ENCODE measurements around the gene SMIM30. TPM values are rescaled to one million over a fixed set of nuclear protein-coding genes. Genes with fewer than 3 reads are reported as not detected.

SMIM30 gene
- total RNA-seq, 2 experiments from 2014 or later, result 2.7 to 3.5 TPM

- peaks cover 12% of the 10 kb centered on the region for H3K4me1 Mint-ChIP-seq (ENCODE audit: low read depth)
- no peak overlapping the region for H3K27ac Mint-ChIP-seq
These were observed 34.4 kb downstream of the SMIM30 start for GRCh38 chr7:113083816-113084495.

GRCh38 chr7:113083132-113083815, 35.1 kb downstream of the SMIM30 start:
- POLR2A ChIA-PET, result no interaction called here
- intact Hi-C loops (cut with DNase I, micrococcal nuclease), result no loop called here
- no peaks in the 10 kb centered on the region for H3K36me3 Mint-ChIP-seq (ENCODE audit: low read depth)
- H3K27ac Mint-ChIP-seq, result no peak overlapping the region
- H3K9me3 Mint-ChIP-seq, result no peaks in the 10 kb centered on the region
- CTCF ChIA-PET, result no interaction called here
- Histone ChIP-seq H3K27ac (ENCODE audit: low read depth in 1 of 2, low read length in 2 of 2) (no peak overlapping the region), H3K27me3 (ENCODE audit: control insufficient read depth in 1 of 2, insufficient read depth in 2 of 2, low read length in 2 of 2) (peaks cover 23 to 55% of the 10 kb centered on the region in 2 experiments), H3K4me1 (ENCODE audit: insufficient read depth, low read length) (peaks cover 10% of the 10 kb centered on the region), H3K36me3 (ENCODE audit: insufficient read depth, low read length) (no peaks in the 10 kb centered on the region), H3K9me3 (ENCODE audit: control insufficient read depth in 1 of 2, insufficient read depth in 1 of 2, low read length in 2 of 2) (no peaks in the 10 kb centered on the region), H3K4me3 (ENCODE audit: low read length) (no peak overlapping the region)
- H3K4me3 Mint-ChIP-seq, result no peak overlapping the region
- DNase-seq (no peak), ATAC-seq (ENCODE audit: poor library complexity) (no peak)
- peaks cover 78% of the 10 kb centered on the region for H3K27me3 Mint-ChIP-seq
- peaks cover 12% of the 10 kb centered on the region for H3K4me1 Mint-ChIP-seq (ENCODE audit: low read depth)
- no peak for TF ChIP-seq CTCF (IDR thresholded peaks at IDR 0.05)

More at GRCh38 chr7:113083816-113084495, 34.4 kb downstream of the SMIM30 start:
- no peaks in the 10 kb centered on the region for H3K36me3 Mint-ChIP-seq (ENCODE audit: low read depth)
- H3K27me3 Mint-ChIP-seq, result peaks cover 85% of the 10 kb centered on the region
- no peak overlapping the region for H3K4me3 Mint-ChIP-seq
- H3K27ac ChIP-seq (ENCODE audit: low read depth in 1 of 2, low read length in 2 of 2), result no peak overlapping the region
- no peak for DNase-seq
- H3K27me3 ChIP-seq (ENCODE audit: control insufficient read depth in 1 of 2, insufficient read depth in 2 of 2, low read length in 2 of 2), result peaks cover 23 to 62% of the 10 kb centered on the region in 2 experiments
- peaks cover 10% of the 10 kb centered on the region for H3K4me1 ChIP-seq (ENCODE audit: insufficient read depth, low read length)
- no peak overlapping the region for H3K4me3 ChIP-seq (ENCODE audit: low read length)
- POLR2A ChIA-PET, result no interaction called here
- H3K36me3 ChIP-seq (ENCODE audit: insufficient read depth, low read length), result no peaks in the 10 kb centered on the region
- no peak for ATAC-seq (ENCODE audit: poor library complexity)
- H3K9me3 Mint-ChIP-seq, result no peaks in the 10 kb centered on the region
- CTCF ChIA-PET, result no interaction called here
- intact Hi-C loops (cut with DNase I, micrococcal nuclease), result no loop called here
- no peaks in the 10 kb centered on the region for H3K9me3 ChIP-seq (ENCODE audit: control insufficient read depth in 1 of 2, insufficient read depth in 1 of 2, low read length in 2 of 2)
- TF ChIP-seq CTCF (IDR thresholded peaks at IDR 0.05), result no peak

GRCh38 chr7:113078331-113078730, 40.0 kb downstream of the SMIM30 start:
- POLR2A ChIA-PET, result no interaction called here
- Mint-ChIP-seq H3K4me3 (no peak overlapping the region), H3K27ac (no peak overlapping the region), H3K27me3 (peaks cover 54% of the 10 kb centered on the region), H3K9me3 (no peaks in the 10 kb centered on the region), H3K4me1 (ENCODE audit: low read depth) (no peaks in the 10 kb centered on the region), H3K36me3 (ENCODE audit: low read depth) (no peaks in the 10 kb centered on the region)
- no peaks in the 10 kb centered on the region for H3K4me1 ChIP-seq (ENCODE audit: insufficient read depth, low read length)
- DNase-seq (no peak), ATAC-seq (ENCODE audit: poor library complexity) (no peak)
- H3K27me3 ChIP-seq (ENCODE audit: control insufficient read depth in 1 of 2, insufficient read depth in 2 of 2, low read length in 2 of 2), result peaks cover 0 to 10% of the 10 kb centered on the region in 2 experiments
- no peaks in the 10 kb centered on the region for H3K9me3 ChIP-seq (ENCODE audit: control insufficient read depth in 1 of 2, insufficient read depth in 1 of 2, low read length in 2 of 2)
- no peak overlapping the region for H3K4me3 ChIP-seq (ENCODE audit: low read length)
- intact Hi-C loops (cut with DNase I, micrococcal nuclease), result no loop called here
- H3K27ac ChIP-seq (ENCODE audit: low read depth in 1 of 2, low read length in 2 of 2), result no peak overlapping the region
- H3K36me3 ChIP-seq (ENCODE audit: insufficient read depth, low read length), result no peaks in the 10 kb centered on the region
- CTCF ChIA-PET, result no interaction called here
- TF ChIP-seq CTCF (IDR thresholded peaks at IDR 0.05), result no peak

Measured in CD4-positive, alpha-beta T cell (primary cell).